GM21737 (cell line): ENCODE data around the gene ERN1.
A peak's percentile ranks its signal among the peaks of the same experiment; 100 is the strongest.
"Not testable (repeated sequence)": the region's sequence is repeated elsewhere in the genome, so short reads cannot be mapped to it uniquely, and the experiment has no call there.

Experiments used
- ATAC-seq: cut with Tn5 transposase; IDR thresholded peaks from one replicate; pipeline ENCODE4 v1.9.1; 2021; ENCODE audit warnings: mild to moderate bottlenecking, moderate library complexity; ENCODE audit not compliant: unreplicated experiment

ERN1 gene

GRCh38 chr17:64129765-64130558 is at the start of gene ERN1:
TSS of gene ERN1 (minus strand) at chr17:64130144. CDS start at chr17:64130029, 115 bp downstream.
- peak; percentile 81 for ATAC-seq

GRCh38 chr17:64179024-64179423 is 49.1 kb upstream of the ERN1 start:
- ATAC-seq: not testable (repeated sequence)

- no peak for ATAC-seq
Measured at GRCh38 chr17:64178011-64178825, 48.3 kb upstream of the ERN1 start.

- no peak for ATAC-seq
Measured at GRCh38 chr17:64177311-64178010, 47.5 kb upstream of the ERN1 start.

GRCh38 chr17:64176556-64176955 is 46.6 kb upstream of the ERN1 start:
- ATAC-seq: no peak

GRCh38 chr17:64174686-64175456 is 44.9 kb upstream of the ERN1 start:
- ATAC-seq: no peak

GRCh38 chr17:64173646-64174045 is 43.7 kb upstream of the ERN1 start:
- no peak for ATAC-seq

GRCh38 chr17:64172510-64172909 is 42.6 kb upstream of the ERN1 start:
- no peak for ATAC-seq

- ATAC-seq: no peak
Measured at GRCh38 chr17:64171041-64171440, 41.1 kb upstream of the ERN1 start.

- no peak for ATAC-seq
Measured at GRCh38 chr17:64170286-64170685, 40.3 kb upstream of the ERN1 start.

- ATAC-seq: not testable (repeated sequence)
Measured at GRCh38 chr17:64167666-64168065, 37.7 kb upstream of the ERN1 start.

GRCh38 chr17:64166876-64167275 is 36.9 kb upstream of the ERN1 start:
- ATAC-seq: no peak

- no peak for ATAC-seq
Measured at GRCh38 chr17:64165347-64165746, 35.4 kb upstream of the ERN1 start.

GRCh38 chr17:64164596-64165285 is 34.8 kb upstream of the ERN1 start:
- no peak for ATAC-seq

- ATAC-seq: no peak
Measured at GRCh38 chr17:64163468-64163867, 33.5 kb upstream of the ERN1 start.

GRCh38 chr17:64162554-64162953 is 32.6 kb upstream of the ERN1 start:
- ATAC-seq: no peak

- ATAC-seq: no peak
Measured at GRCh38 chr17:64161380-64162176, 31.6 kb upstream of the ERN1 start.

GRCh38 chr17:64160378-64160777 is 30.4 kb upstream of the ERN1 start:
- ATAC-seq: no peak
